HCEC 1CT (cell line): ENCODE results near the gene TMEM41B.
A peak's percentile ranks its signal among the peaks of the same experiment; 100 is the strongest.
"Not testable (repeated sequence)": the region's sequence is repeated elsewhere in the genome, so short reads cannot be mapped to it uniquely, and the experiment has no call there.

Experiments
- DNase-seq: peaks from one replicate; pipeline ENCODE4 v3.0.0-alpha.2; 2017

TMEM41B gene

GRCh38 chr11:9304178-9304577 lies 10.2 kb downstream of the TMEM41B start:
- DNase-seq: no peak

- DNase-seq: no peak
Measured at GRCh38 chr11:9302448-9302847, 11.9 kb downstream of the TMEM41B start.

GRCh38 chr11:9301720-9302119 lies 12.7 kb downstream of the TMEM41B start:
- no peak for DNase-seq

- no peak for DNase-seq
Measured at GRCh38 chr11:9293646-9294045, 20.7 kb downstream of the TMEM41B start.

- no peak for DNase-seq
Measured at GRCh38 chr11:9285850-9286587, 28.4 kb downstream of the TMEM41B start.

GRCh38 chr11:9280655-9281301 lies 33.6 kb downstream of the TMEM41B start:
- DNase-seq: no peak

GRCh38 chr11:9277176-9277575 lies 37.2 kb downstream of the TMEM41B start:
- DNase-seq: no peak

GRCh38 chr11:9276571-9276970 lies 37.8 kb downstream of the TMEM41B start:
- DNase-seq: no peak

- no peak for DNase-seq
Measured at GRCh38 chr11:9274499-9275258, 39.7 kb downstream of the TMEM41B start.

- peak; percentile 51 for DNase-seq
Measured at GRCh38 chr11:9273376-9274336, 40.7 kb downstream of the TMEM41B start.

GRCh38 chr11:9269492-9270013 lies 44.8 kb downstream of the TMEM41B start:
- no peak for DNase-seq

GRCh38 chr11:9267680-9268079 lies 46.7 kb downstream of the TMEM41B start:
- DNase-seq: no peak

GRCh38 chr11:9266926-9267325 lies 47.5 kb downstream of the TMEM41B start:
- no peak for DNase-seq

GRCh38 chr11:9266132-9266736 lies 48.2 kb downstream of the TMEM41B start:
- no peak for DNase-seq

- DNase-seq: peak; percentile 81
Measured at GRCh38 chr11:9265211-9266131, 48.9 kb downstream of the TMEM41B start, which contains the start of gene DENND5A. DENND5A (minus strand) TSS chr11:9265350; CDS start chr11:9265069, 281 bp downstream.

GRCh38 chr11:9264316-9265210 lies 49.8 kb downstream of the TMEM41B start:
- DNase-seq: peak; percentile 73

GRCh38 chr11:9263840-9264315 lies 50.5 kb downstream of the TMEM41B start:
- no peak for DNase-seq

GRCh38 chr11:9260838-9261146 lies 53.6 kb downstream of the TMEM41B start:
- DNase-seq: not testable (repeated sequence)
